Activated naive CD8-positive, alpha-beta T cell treated with anti-CD3 and anti-CD28 coated beads, Interleukin-2, amount 50 U/mL, for 24 hours (primary cell): Measurements from ENCODE around the gene NLRP5.
"Not testable (repeated sequence)": the region's sequence is repeated elsewhere in the genome, so short reads cannot be mapped to it uniquely, and the experiment has no call there.

ENCODE experiments used
- ATAC-seq: fragments of 150-1000 bp; cut with Tn5 transposase; one replicate; pipeline ENCODE4 v1.10.0; 2021
- DNase-seq: peaks from one replicate; pipeline ENCODE4 v3.0.0; 2021
- H3K27ac Mint-ChIP-seq: one replicate; pipeline ENCODE4 v1.8.0; 2021; ENCODE audit warnings: mild to moderate bottlenecking, mixed read lengths
- H3K27me3 Mint-ChIP-seq: one replicate; pipeline ENCODE4 v1.8.0; 2021; ENCODE audit warnings: mixed read lengths
- H3K36me3 Mint-ChIP-seq: one replicate; pipeline ENCODE4 v1.8.0; 2021; ENCODE audit warnings: low read depth, mixed read lengths
- H3K4me1 Mint-ChIP-seq: one replicate; pipeline ENCODE4 v1.8.0; 2021; ENCODE audit warnings: mixed read lengths
- H3K4me3 Mint-ChIP-seq: one replicate; pipeline ENCODE4 v1.8.0; 2021; ENCODE audit warnings: mild to moderate bottlenecking, moderate library complexity, mixed read lengths
- H3K9me3 Mint-ChIP-seq: one replicate; pipeline ENCODE4 v1.8.0; 2021; ENCODE audit warnings: mixed read lengths

Gene NLRP5

GRCh38 chr19:56086671-56087430, 100.3 kb downstream of the NLRP5 start:
- no peak overlapping the region for H3K4me3 Mint-ChIP-seq
- DNase-seq (no peak), ATAC-seq (no peak)
- no peaks in the 10 kb centered on the region for H3K9me3 Mint-ChIP-seq
- no peak overlapping the region for H3K27ac Mint-ChIP-seq
- H3K4me1 Mint-ChIP-seq, result peaks cover 1% of the 10 kb centered on the region
- H3K27me3 Mint-ChIP-seq, result peaks cover 3% of the 10 kb centered on the region
- peaks cover 2% of the 10 kb centered on the region for H3K36me3 Mint-ChIP-seq

- Mint-ChIP-seq H3K27me3 (no peaks in the 10 kb centered on the region), H3K9me3 (no peaks in the 10 kb centered on the region), H3K4me3 (no peak overlapping the region), H3K36me3 (peaks cover 6% of the 10 kb centered on the region), H3K27ac (no peak overlapping the region), H3K4me1 (peaks cover 1% of the 10 kb centered on the region)
- DNase-seq (no peak), ATAC-seq (no peak)
These were observed 101.3 kb downstream of the NLRP5 start for GRCh38 chr19:56087647-56088496.

- H3K4me1 Mint-ChIP-seq, result peaks cover 1% of the 10 kb centered on the region
- peaks cover 12% of the 10 kb centered on the region for H3K36me3 Mint-ChIP-seq
- H3K27ac Mint-ChIP-seq, result no peak overlapping the region
- no peak overlapping the region for H3K4me3 Mint-ChIP-seq
- ATAC-seq (no peak), DNase-seq (no peak)
- H3K27me3 Mint-ChIP-seq, result no peaks in the 10 kb centered on the region
- H3K9me3 Mint-ChIP-seq, result no peaks in the 10 kb centered on the region
These were observed 102.1 kb downstream of the NLRP5 start for GRCh38 chr19:56088497-56089215.

DNA sequence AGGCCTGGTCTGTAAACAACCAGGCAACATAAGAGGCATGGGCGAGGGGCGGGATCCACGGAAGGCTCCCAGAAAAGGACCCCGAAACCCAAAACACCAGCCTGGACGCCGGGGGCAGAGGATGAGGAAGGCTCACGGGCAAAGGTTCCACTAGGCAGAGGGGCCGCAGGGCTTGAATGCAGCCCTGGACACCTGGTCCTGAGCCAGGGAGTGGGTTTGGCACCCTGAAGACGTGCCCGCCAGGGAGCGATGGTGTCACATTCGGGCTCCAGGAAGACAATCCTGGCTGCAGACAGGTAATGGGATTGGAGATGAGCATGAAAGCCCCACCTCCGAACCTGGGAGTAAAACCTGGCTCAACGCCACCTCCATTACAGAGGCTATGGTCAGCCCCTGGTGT, 102.8 kb downstream of the NLRP5 start:
- no peaks in the 10 kb centered on the region for H3K27me3 Mint-ChIP-seq
- H3K36me3 Mint-ChIP-seq, result peaks cover 16% of the 10 kb centered on the region
- H3K4me3 Mint-ChIP-seq, result no peak overlapping the region
- no peak overlapping the region for H3K27ac Mint-ChIP-seq
- ATAC-seq (no peak), DNase-seq (no peak)
- peaks cover 1% of the 10 kb centered on the region for H3K4me1 Mint-ChIP-seq
- no peaks in the 10 kb centered on the region for H3K9me3 Mint-ChIP-seq

DNA sequence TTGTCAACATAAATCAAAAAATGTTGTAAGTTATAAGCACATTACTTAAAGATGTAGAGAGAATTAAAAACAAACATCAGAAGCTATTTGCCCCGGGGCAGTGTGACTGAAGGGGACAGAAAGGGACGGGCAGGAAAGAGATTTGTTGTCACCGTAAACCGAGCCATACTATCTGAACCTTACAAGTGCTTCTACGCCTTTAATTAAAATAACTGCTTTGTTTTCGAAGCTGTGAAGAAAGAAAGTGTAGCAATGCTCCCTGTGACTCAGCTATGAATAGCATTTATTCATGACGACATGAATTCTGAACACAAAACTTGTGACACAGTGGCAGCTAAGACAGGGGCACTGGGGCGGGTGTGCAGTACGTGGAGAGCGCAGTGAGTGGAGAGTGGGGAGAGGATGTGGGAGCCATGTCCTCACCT, 104.5 kb downstream of the NLRP5 start:
- DNase-seq, result no peak
- no peaks in the 10 kb centered on the region for H3K9me3 Mint-ChIP-seq
- peaks cover 1% of the 10 kb centered on the region for H3K4me1 Mint-ChIP-seq
- H3K27me3 Mint-ChIP-seq, result no peaks in the 10 kb centered on the region
- H3K36me3 Mint-ChIP-seq, result peaks cover 28% of the 10 kb centered on the region
- H3K27ac Mint-ChIP-seq, result no peak overlapping the region
- H3K4me3 Mint-ChIP-seq, result no peak overlapping the region
- no peak for ATAC-seq

DNA sequence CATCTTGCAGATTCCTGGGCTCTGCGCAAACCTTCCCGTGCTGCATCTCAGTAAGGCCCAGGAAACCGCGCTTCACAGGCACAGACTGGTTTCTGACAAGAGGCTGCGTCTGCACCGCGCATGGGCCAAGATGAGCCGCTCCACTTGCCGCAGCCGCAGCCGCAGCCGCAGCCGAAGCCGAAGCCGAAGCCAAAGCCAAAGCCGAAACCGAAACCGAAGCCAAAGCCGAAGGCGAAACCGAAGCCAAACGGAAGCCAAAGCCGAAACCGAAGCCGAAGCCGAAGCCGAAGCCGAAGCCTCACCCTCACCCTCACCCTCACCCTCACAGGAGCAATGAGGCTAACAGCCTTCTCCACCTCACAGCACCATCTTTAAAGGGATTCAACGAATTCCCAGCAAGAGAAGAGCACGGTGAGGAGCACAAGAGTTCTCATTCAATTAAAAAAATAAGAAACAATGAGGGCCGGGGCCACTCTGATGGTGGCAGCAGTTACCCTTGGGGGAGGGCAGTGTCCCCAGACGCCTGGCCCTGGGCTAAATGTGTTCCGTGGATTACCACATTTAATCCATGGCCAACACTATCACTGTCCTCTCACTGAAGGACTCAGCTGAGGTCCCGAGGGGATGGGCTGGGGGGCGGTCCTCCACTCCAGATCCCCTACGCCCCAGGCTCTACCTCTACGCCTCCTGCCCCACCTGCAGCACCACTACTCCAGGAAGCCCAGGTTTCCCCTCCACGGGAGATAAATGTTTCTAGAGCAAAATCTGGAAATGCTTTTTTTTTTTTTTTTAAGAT, 105.4 kb downstream of the NLRP5 start:
- DNase-seq (no peak), ATAC-seq (no peak)
- Mint-ChIP-seq H3K27me3 (no peaks in the 10 kb centered on the region), H3K4me1 (peaks cover 1% of the 10 kb centered on the region), H3K27ac (no peak overlapping the region), H3K4me3 (no peak overlapping the region), H3K9me3 (no peaks in the 10 kb centered on the region), H3K36me3 (peaks cover 28% of the 10 kb centered on the region)

DNA sequence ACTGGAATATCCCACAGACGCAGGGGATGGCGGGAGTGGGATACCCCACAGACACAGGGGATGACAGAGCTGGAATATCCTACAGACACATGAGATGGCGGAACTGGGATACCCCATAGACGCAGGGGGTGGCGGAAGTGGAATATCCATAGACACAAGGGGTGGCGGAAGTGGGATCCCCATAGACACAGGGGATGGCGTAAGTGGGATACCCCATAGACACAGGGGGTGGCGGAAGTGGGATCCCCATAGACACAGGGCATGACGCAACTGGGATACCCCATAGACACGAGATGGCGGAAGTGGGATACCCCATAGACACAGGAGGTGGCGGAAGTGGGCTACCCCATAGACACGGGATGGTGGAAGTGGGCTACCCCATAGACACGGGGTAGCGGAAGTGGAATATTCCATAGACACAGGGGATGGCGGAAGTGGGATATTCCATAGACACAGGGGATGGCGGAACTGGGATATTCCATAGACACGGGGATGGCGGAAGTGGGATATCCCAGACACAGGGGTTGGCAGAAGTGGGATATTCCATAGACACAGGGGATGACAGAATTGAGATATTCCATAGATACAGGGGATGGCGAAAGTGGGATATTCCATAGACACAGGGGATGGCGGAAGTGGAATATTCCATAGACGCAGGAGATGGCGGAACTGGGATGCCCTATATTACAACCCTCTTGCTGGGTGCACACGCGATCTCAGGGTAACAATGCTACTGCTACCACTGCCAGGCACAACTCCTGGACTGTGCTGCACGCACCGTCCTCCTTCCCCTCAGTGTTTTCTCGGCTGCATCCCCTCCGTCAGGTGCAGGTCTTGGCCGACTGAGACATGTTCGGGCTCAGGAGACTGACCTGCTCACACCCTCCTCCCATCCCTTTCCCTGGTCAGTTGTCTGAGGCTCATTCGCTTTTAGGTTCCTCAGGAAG, 106.4 kb downstream of the NLRP5 start:
- Mint-ChIP-seq H3K27ac (no peak overlapping the region), H3K4me3 (no peak overlapping the region), H3K36me3 (peaks cover 28% of the 10 kb centered on the region)

GRCh38 chr19:56094449-56094848, 107.9 kb downstream of the NLRP5 start:
- no peaks in the 10 kb centered on the region for H3K9me3 Mint-ChIP-seq
- H3K27me3 Mint-ChIP-seq, result no peaks in the 10 kb centered on the region
- peaks cover 28% of the 10 kb centered on the region for H3K36me3 Mint-ChIP-seq
- H3K4me1 Mint-ChIP-seq, result peaks cover 1% of the 10 kb centered on the region
- H3K27ac Mint-ChIP-seq, result no peak overlapping the region
- no peak overlapping the region for H3K4me3 Mint-ChIP-seq
- DNase-seq (no peak), ATAC-seq (no peak)

More for the DNA sequence above, 106.4 kb downstream of the NLRP5 start:
- no peaks in the 10 kb centered on the region for H3K9me3 Mint-ChIP-seq
- DNase-seq (no peak), ATAC-seq (no peak)
- H3K27me3 Mint-ChIP-seq, result no peaks in the 10 kb centered on the region
- H3K4me1 Mint-ChIP-seq, result peaks cover 1% of the 10 kb centered on the region

DNA sequence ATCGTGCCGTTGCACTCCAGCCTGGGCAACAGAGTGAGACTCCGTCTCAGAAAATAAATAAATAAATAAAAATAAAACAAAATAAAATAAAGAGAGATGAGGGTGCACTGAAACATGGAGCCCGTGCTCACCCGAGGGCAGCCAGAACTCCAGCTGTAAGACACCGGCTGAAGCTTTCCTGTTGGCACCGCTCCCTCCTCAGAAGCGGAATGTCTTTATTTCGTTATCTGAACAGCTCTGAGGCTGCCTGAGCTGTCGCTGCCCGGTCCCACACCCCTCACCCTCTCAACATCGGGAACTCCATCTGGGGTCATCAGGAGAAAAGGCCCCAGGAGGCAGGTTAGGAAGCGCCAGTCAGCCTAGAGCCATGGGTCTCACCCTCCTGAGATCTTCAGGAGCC, 110.1 kb downstream of the NLRP5 start:
- peaks cover 3% of the 10 kb centered on the region for H3K4me1 Mint-ChIP-seq
- DNase-seq (no peak), ATAC-seq (no peak)
- no peaks in the 10 kb centered on the region for H3K9me3 Mint-ChIP-seq
- peaks cover 32% of the 10 kb centered on the region for H3K36me3 Mint-ChIP-seq
- H3K27ac Mint-ChIP-seq, result no peak overlapping the region
- H3K4me3 Mint-ChIP-seq, result no peak overlapping the region
- H3K27me3 Mint-ChIP-seq, result no peaks in the 10 kb centered on the region

- Mint-ChIP-seq H3K27ac (no peak overlapping the region), H3K9me3 (no peaks in the 10 kb centered on the region), H3K27me3 (no peaks in the 10 kb centered on the region), H3K4me3 (no peak overlapping the region), H3K4me1 (peaks cover 3% of the 10 kb centered on the region), H3K36me3 (peaks cover 32% of the 10 kb centered on the region)
- no peak for DNase-seq
- no peak for ATAC-seq
These were observed 110.7 kb downstream of the NLRP5 start for GRCh38 chr19:56097306-56097705.

- Mint-ChIP-seq H3K36me3 (peaks cover 29% of the 10 kb centered on the region), H3K27me3 (no peaks in the 10 kb centered on the region), H3K4me1 (peaks cover 3% of the 10 kb centered on the region), H3K9me3 (no peaks in the 10 kb centered on the region), H3K4me3 (no peak overlapping the region), H3K27ac (no peak overlapping the region)
- no peak for DNase-seq
- no peak for ATAC-seq
These were observed 111.2 kb downstream of the NLRP5 start for GRCh38 chr19:56097776-56098175.

GRCh38 chr19:56098237-56098636, 111.7 kb downstream of the NLRP5 start:
- not testable (repeated sequence) for ATAC-seq, H3K9me3 Mint-ChIP-seq, H3K4me1 Mint-ChIP-seq, H3K27me3 Mint-ChIP-seq, H3K27ac Mint-ChIP-seq, H3K4me3 Mint-ChIP-seq, DNase-seq
- H3K36me3 Mint-ChIP-seq, result peaks cover 25% of the 10 kb centered on the region
